ENCODE results near the gene AIG1. TPM values are rescaled to one million over a fixed set of nuclear protein-coding genes. Genes with fewer than 3 reads are reported as not detected.

AIG1 gene
- total RNA-seq, 2 experiments from 2014 or later, result 21.2 to 22.8 TPM

GRCh38 chr6:143390278-143390677 lies 329.6 kb downstream of the AIG1 start:
- DNase-seq (no peak), ATAC-seq (no peak)
- intact Hi-C loops (cut with DNase I, micrococcal nuclease), result no loop called here
- no peak overlapping the region for H3K27ac Mint-ChIP-seq
- H3K36me3 Mint-ChIP-seq (ENCODE audit: low read depth), result no peaks in the 10 kb centered on the region
- CTCF ChIA-PET, result no interaction called here
- no peaks in the 10 kb centered on the region for H3K4me1 Mint-ChIP-seq
- no peaks in the 10 kb centered on the region for H3K9me3 Mint-ChIP-seq (ENCODE audit: low read depth)
- POLR2A ChIA-PET, result no interaction called here
- no peaks in the 10 kb centered on the region for H3K27me3 Mint-ChIP-seq
- H3K4me3 Mint-ChIP-seq, result no peak overlapping the region

Other genes with a start within 250 kb of the AIG1 start
- gene HIVEP2, start 115.7 kb upstream of the AIG1 start, total RNA-seq, result 10 to 100 TPM; 30.7 to 33.6 TPM

All from activated CD4-positive, alpha-beta T cell treated with anti-CD3 and anti-CD28 coated beads for 36 hours (primary cell).